Mucosa of rectum (tissue), 2 donors: ENCODE results near the gene RNF4.
"Not testable (repeated sequence)": the region's sequence is repeated elsewhere in the genome, so short reads cannot be mapped to it uniquely, and the experiment has no call there.

ENCODE experiments used
- H3K27ac ChIP-seq, 2 donors: one replicate each; pipeline ENCODE4 v1.7.0; 2013; ENCODE audit warnings: inconsistent platforms in 2 of 2, low read depth in 2 of 2, low read length in 2 of 2
- H3K27me3 ChIP-seq, 2 donors: one replicate each; pipeline ENCODE4 v1.7.0; 2013; ENCODE audit warnings: low read length in 2 of 2; ENCODE audit not compliant: control insufficient read depth in 2 of 2, insufficient read depth in 2 of 2
- H3K36me3 ChIP-seq, 2 donors: one replicate each; pipeline ENCODE4 v1.7.0; 2013; ENCODE audit warnings: low read length in 2 of 2; ENCODE audit not compliant: control insufficient read depth in 2 of 2, insufficient read depth in 2 of 2
- H3K4me1 ChIP-seq, 2 donors: one replicate each; pipeline ENCODE4 v1.7.0; 2013; ENCODE audit warnings: low read length in 2 of 2, mild to moderate bottlenecking in 1 of 2; ENCODE audit not compliant: control insufficient read depth in 2 of 2, insufficient read depth in 2 of 2
- H3K4me3 ChIP-seq, 2 donors: one replicate each; pipeline ENCODE4 v1.7.0; 2013; ENCODE audit warnings: low read length in 2 of 2
- H3K9ac ChIP-seq, 2 donors: one replicate each; pipeline ENCODE4 v1.7.0; 2013; ENCODE audit warnings: low read length in 2 of 2, low read depth in 1 of 2, mild to moderate bottlenecking in 1 of 2
- H3K9me3 ChIP-seq, 2 donors: one replicate each; pipeline ENCODE4 v1.7.0; 2013; ENCODE audit warnings: low read length in 2 of 2; ENCODE audit not compliant: control insufficient read depth in 2 of 2
- donor health status: healthy.
- donor health status: Normal muscosa, but diverticular disease.

The RNF4 gene

DNA sequence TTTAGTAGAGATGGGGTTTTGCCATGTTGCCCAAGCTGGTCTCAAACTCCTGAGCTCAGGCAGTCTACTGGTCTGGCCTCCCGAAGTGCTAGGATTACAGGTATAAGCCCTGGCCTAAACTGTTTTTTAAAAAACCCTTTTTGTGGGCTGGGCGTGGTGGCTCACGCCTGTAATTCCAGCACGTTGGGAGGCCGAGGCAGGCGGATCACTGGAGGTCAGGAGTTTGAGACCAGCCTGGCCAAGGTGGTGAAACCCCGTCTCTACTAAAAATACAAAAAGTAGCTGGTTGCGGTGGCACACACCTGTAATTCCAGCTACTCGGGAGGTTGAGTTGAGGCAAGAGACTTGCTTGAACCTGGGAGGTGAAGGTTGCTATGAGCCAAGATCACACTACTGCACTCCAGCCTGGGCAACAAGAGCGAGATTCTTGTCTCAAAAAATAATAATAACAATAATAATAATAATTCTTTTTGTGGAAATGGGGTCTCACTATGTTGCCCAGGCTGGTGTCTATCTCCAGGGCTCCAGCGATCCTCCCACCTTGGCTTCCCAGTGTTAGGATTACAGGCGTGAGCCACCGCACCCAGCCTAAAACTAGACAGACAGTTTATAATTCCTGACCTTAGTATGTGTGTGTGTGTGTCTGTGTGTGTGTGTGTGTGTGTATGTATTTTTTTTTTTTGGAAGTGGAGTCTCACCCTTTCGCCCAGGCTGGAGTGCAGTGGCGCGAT, 78.2 kb downstream of the RNF4 start:
- not testable (repeated sequence) for H3K9ac ChIP-seq, H3K27me3 ChIP-seq, H3K27ac ChIP-seq, H3K4me3 ChIP-seq, H3K4me1 ChIP-seq, H3K9me3 ChIP-seq, H3K36me3 ChIP-seq

DNA sequence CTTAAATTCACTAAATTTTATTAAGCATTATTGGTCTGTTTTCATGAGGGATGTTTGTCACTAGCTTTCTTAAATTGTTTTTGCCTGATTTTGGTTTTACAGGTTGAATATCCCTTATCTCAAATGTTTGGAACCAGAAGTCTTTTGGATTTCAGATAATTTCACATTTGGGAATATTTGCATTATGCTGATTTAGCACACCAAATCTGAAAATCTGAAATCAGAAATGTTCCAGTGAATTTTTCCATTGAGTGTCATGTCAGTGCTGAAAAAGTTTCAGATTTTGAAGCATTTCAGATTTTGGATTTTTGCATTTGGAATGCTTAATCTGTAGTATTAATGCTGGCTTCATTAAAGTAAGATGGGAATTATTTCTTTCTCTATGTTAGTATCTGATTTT, 82.2 kb downstream of the RNF4 start:
- no peaks in the 10 kb centered on the region for H3K36me3 ChIP-seq
- H3K4me3 ChIP-seq: no peak overlapping the region
- H3K4me1 ChIP-seq: no peaks in the 10 kb centered on the region
- no peak overlapping the region for H3K9ac ChIP-seq
- no peak overlapping the region for H3K27ac ChIP-seq
- no peaks in the 10 kb centered on the region for H3K27me3 ChIP-seq
- no peaks in the 10 kb centered on the region for H3K9me3 ChIP-seq

DNA sequence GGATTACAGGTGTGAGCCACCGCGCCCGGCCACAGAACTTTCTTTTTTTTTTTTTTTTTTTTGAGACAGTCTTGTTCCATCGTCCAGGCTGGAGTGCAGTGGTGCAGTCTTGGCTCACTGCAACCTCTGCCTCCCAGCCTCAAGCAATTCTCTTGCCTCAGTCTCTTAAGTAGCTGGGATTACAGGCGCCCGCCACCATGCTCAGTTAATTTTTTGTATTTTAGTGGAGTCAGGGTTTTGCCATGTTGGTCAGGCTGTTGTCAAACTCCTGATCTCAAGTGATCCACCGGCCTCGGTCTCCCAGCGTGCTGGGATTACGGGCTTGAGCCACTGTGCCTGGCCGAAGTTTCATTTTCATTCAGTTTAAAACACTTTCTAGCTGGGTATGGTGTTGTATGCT, 83.9 kb downstream of the RNF4 start:
- Histone ChIP-seq H3K27me3 (no peaks in the 10 kb centered on the region), H3K9me3 (no peaks in the 10 kb centered on the region), H3K36me3 (no peaks in the 10 kb centered on the region), H3K27ac (no peak overlapping the region), H3K4me1 (no peaks in the 10 kb centered on the region), H3K4me3 (no peak overlapping the region), H3K9ac (no peak overlapping the region)

GRCh38 chr4:2558301-2558700, 89.4 kb downstream of the RNF4 start:
- Histone ChIP-seq H3K27ac (no peak overlapping the region), H3K4me3 (no peak overlapping the region), H3K9me3 (no peaks in the 10 kb centered on the region), H3K4me1 (no peaks in the 10 kb centered on the region), H3K36me3 (peaks cover 0 to 2% of the 10 kb centered on the region in 2 donors), H3K9ac (no peak overlapping the region), H3K27me3 (no peaks in the 10 kb centered on the region)

DNA sequence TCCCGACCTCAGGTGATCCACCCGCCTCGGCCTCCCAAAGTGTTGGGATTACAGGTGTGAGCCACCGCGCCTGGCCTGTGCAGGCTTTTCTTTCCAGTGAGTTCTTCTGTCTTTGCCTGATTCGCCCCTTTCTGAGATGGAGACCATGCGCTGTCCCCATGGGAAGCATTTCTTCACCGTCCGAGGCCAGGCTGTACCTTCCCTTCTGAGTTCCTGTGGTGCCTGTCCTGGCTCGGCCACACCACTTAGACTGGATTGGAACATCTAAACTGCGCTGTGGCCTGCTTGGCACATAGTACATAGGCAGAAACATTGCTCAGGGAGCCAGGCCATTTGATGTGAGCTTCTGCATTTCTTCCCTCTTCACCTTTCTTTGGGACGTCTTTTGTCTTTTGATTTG, 91.3 kb downstream of the RNF4 start:
- H3K4me1 ChIP-seq: no peaks in the 10 kb centered on the region
- H3K4me3 ChIP-seq: no peak overlapping the region

More for the DNA sequence above, 91.3 kb downstream of the RNF4 start:
- H3K27me3 ChIP-seq: no peaks in the 10 kb centered on the region
- H3K9ac ChIP-seq: no peak overlapping the region
- H3K27ac ChIP-seq: no peak overlapping the region
- no peaks in the 10 kb centered on the region for H3K9me3 ChIP-seq
- H3K36me3 ChIP-seq: peaks cover 2% of the 10 kb centered on the region in 2 donors
